Measurements from ENCODE around the gene EPS15. TPM values are rescaled to one million over a fixed set of nuclear protein-coding genes. Genes with fewer than 3 reads are reported as not detected.

Gene EPS15
- total and polyA plus RNA-seq, 2 of the 8 experiments (the other 6 are each of a cell fraction or from before 2014, with no cell fraction given): 15.9 to 57.2 TPM

DNA sequence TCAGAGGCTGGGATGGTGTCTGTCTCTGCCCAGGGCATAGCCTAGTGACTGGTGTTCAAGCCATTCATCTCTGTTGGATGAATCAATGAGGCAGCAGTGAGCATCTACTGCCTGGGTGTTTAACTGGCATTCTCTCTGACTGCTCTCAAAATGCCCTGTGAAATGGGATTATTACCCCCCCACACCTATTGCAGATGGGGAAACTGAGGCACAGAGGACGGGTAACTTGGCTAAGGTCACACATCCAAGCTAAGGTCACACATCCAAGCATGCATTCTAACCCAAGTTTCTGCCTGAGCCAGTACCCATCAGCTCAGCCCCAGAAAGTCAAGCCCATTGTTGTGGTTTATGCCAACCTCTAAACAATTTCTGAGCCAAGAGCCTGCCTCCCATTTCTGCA, 193.7 kb downstream of the EPS15 start:
- Histone ChIP-seq H3K36me3 (ENCODE audit: control insufficient read depth in 2 of 4, insufficient read depth in 4 of 4, low read length in 3 of 4) (no peaks in the 10 kb centered on the region), H3K9me3 (ENCODE audit: insufficient read depth in 2 of 2, low read depth in 1 of 2, low read length in 1 of 2) (no peaks in the 10 kb centered on the region), H3K14ac (ENCODE audit: insufficient read length) (no peak overlapping the region), H2BK20ac (ENCODE audit: low read length) (no peak overlapping the region), H3K4me3 (ENCODE audit: extremely low read depth in 1 of 4, insufficient read depth in 2 of 4, low read depth in 3 of 4, low read length in 4 of 4) (no peak overlapping the region), H3K4me1 (replicated peaks in 1 of 4; ENCODE audit: control insufficient read depth in 3 of 4, insufficient read depth in 4 of 4, low read length in 3 of 4) (peaks cover 0 to 10% (median 3%) of the 10 kb centered on the region in 4 experiments; a peak in 4 of 7 replicates), H2BK12ac (ENCODE audit: low read depth, low read length) (no peak overlapping the region), H3K79me2 (ENCODE audit: control insufficient read depth in 1 of 2, insufficient read depth in 2 of 2, low read length in 2 of 2) (no peaks in the 10 kb centered on the region), H3K4ac (replicated peaks; ENCODE audit: insufficient read length, low read depth, low read length) (no peak overlapping the region), H4K5ac (ENCODE audit: insufficient read length, low read depth, low read length) (no peak overlapping the region), H2BK120ac (replicated peaks; ENCODE audit: low read depth, low read length) (no peak overlapping the region), H4K91ac (replicated peaks; ENCODE audit: insufficient read length, low read length) (no peak overlapping the region), H3K9ac (replicated peaks in 1 of 4; ENCODE audit: extremely low read depth in 1 of 4, low read depth in 3 of 4, low read length in 3 of 4) (no peak overlapping the region), H3K56ac (replicated peaks; ENCODE audit: insufficient read length, low read depth, low read length) (no peak overlapping the region), H3K18ac (ENCODE audit: extremely low read depth, low read length) (no peak overlapping the region), H3K27me3 (replicated peaks in 1 of 4; ENCODE audit: control insufficient read depth in 3 of 4, extremely low read depth in 1 of 4, insufficient read depth in 3 of 4, low read length in 3 of 4) (peaks cover 0 to 5% (median 2%) of the 10 kb centered on the region in 4 experiments; a peak in 3 of 7 replicates), H3K23ac (ENCODE audit: insufficient read length) (no peak overlapping the region), H3K4me2 (ENCODE audit: insufficient read depth in 1 of 2, low read depth in 2 of 2, low read length in 2 of 2) (no peak overlapping the region), H3K23me2 (ENCODE audit: low read depth, low read length) (no peaks in the 10 kb centered on the region; the same call in 1 of the 2 replicates), H2AFZ (ENCODE audit: low read length) (no peak overlapping the region), H2BK15ac (ENCODE audit: low read length) (no peak overlapping the region), H4K20me1 (replicated peaks in 1 of 2; ENCODE audit: control insufficient read depth in 1 of 2, insufficient read depth in 2 of 2, low read length in 2 of 2) (peaks cover 0 to 1% of the 10 kb centered on the region in 2 experiments), H2AK5ac (ENCODE audit: low read depth, low read length) (no peak overlapping the region), H3K27ac (ENCODE audit: low read depth, low read length) (no peak overlapping the region), H2BK5ac (ENCODE audit: low read depth, low read length) (no peak overlapping the region), H3K79me1 (ENCODE audit: low read depth, low read length) (no peaks in the 10 kb centered on the region), H4K8ac (ENCODE audit: extremely low read depth, insufficient read depth, low read length) (no peak overlapping the region)
- CTCF ChIA-PET (ENCODE audit: partially characterized antibody): interaction anchor here (1.4 kb wide), 1 partner anchor 11 kb away, joined by 5 read pairs; no protein-coding TSS in a partner anchor
- FAIRE-seq: no peak
- DNase-seq (ENCODE audit: low read depth in 1 of 2, low spot score in 2 of 2): no peak
- WGBS, 2 experiments (ENCODE audit: extremely low coverage in 1 of 2, insufficient coverage in 1 of 2, insufficient read length in 1 of 2, insufficient replicate concordance in 2 of 2, low coverage in 1 of 2, low lambda C conversion rate in 2 of 2, missing lambda C conversion rate in 1 of 2): 88% methylated on average over 1 of the region's 1 CpG; no CpG with 5 or more reads in 1 of the 2 experiments
- POLR2A ChIA-PET (ENCODE audit: partially characterized antibody): no interaction called here

Measured in H1 (cell line).